Peyer's patch (tissue), 4 donors: ENCODE results near the gene NT5DC3. TPM values are rescaled to one million over a fixed set of nuclear protein-coding genes. Genes with fewer than 3 reads are reported as not detected.

Experiments
- DNase-seq, 3 donors: peaks; one replicate each; pipeline ENCODE4 v3.0.0-alpha.2; 2017 to 2019
- H3K27ac ChIP-seq, 4 donors: fragments of 200-600 bp; sonication (generic); one replicate each; pipeline ENCODE4 v1.5.1; 2016 to 2019
- H3K27me3 ChIP-seq, 2 donors: fragments of 200-600 bp; sonication (generic); one replicate each; pipeline ENCODE4 v1.5.1; 2019
- H3K36me3 ChIP-seq, 3 donors: fragments of 200-600 bp; sonication (generic); one replicate each; pipeline ENCODE4 v1.5.1; 2016 to 2019
- H3K4me1 ChIP-seq, 4 donors: fragments of 200-600 bp; sonication (generic); one replicate each; pipeline ENCODE4 v1.5.1; 2016 to 2019
- H3K4me3 ChIP-seq, 4 donors: fragments of 200-600 bp; sonication (generic); 1 replicate in 3 of 4; 2 replicates in 1 of 4; pipeline ENCODE4 v1.5.1; 2016 to 2019; ENCODE audit warnings: mild to moderate bottlenecking in 1 of 4
- H3K9me3 ChIP-seq, 4 donors: fragments of 200-600 bp; sonication (generic); one replicate each; pipeline ENCODE4 v1.5.1; 2016 to 2019; ENCODE audit warnings: mild to moderate bottlenecking in 1 of 4
- CTCF ChIP-seq, 6 experiments: fragments of 450-650 bp in 4 of 6; fragments of 200-600 bp in 2 of 6; sonication (generic) in 1 of 6; IDR thresholded peaks; one replicate each; pipeline ENCODE4 v1.5.1; 2017 to 2019; ENCODE audit warnings: antibody characterized with exemption in 6 of 6, mild to moderate bottlenecking in 3 of 6, moderate library complexity in 1 of 6
- POLR2A ChIP-seq, 2 donors: fragments of 450-650 bp; IDR thresholded peaks; one replicate each; pipeline ENCODE4 v1.5.1; 2017; ENCODE audit warnings: antibody characterized with exemption in 2 of 2, mild to moderate bottlenecking in 2 of 2, moderate library complexity in 2 of 2
- total RNA-seq, 4 donors: library from RNA; depleted of rRNA; stranded (reverse); fragments of >200 nt; gene quantifications; one replicate each; pipeline ENCODE4 v1.1.0, GENCODE V29; 2016

NT5DC3 gene
- total RNA-seq, 4 donors from 2014 or later, result 3.9 to 10.2 (median 7.4) TPM

- no peak overlapping the region for H3K27ac ChIP-seq
- no peak for DNase-seq
- TF ChIP-seq CTCF (IDR thresholded peaks at IDR 0.05) (no peak), POLR2A (IDR thresholded peaks at IDR 0.05) (no peak)
- no peak overlapping the region for H3K4me3 ChIP-seq
- no peaks in the 10 kb centered on the region for H3K27me3 ChIP-seq
- H3K4me1 ChIP-seq, result peaks cover 0 to 9% (median 0%) of the 10 kb centered on the region in 4 donors
- no peaks in the 10 kb centered on the region for H3K9me3 ChIP-seq
- H3K36me3 ChIP-seq, result no peaks in the 10 kb centered on the region
Observed at GRCh38 chr12:103743788-103744187, 97.2 kb downstream of the NT5DC3 start.

- peak overlapping the region in 2 of 4 donors; percentile 24 to 77 for H3K27ac ChIP-seq
- peak in 2 of 3 donors; percentile 59 to 72 for DNase-seq
- no peak overlapping the region for H3K4me3 ChIP-seq
- H3K27me3 ChIP-seq, result no peaks in the 10 kb centered on the region
- no peaks in the 10 kb centered on the region for H3K9me3 ChIP-seq
- no peak for TF ChIP-seq CTCF (IDR thresholded peaks at IDR 0.05)
- no peak for TF ChIP-seq POLR2A (IDR thresholded peaks at IDR 0.05)
- H3K4me1 ChIP-seq, result peaks cover 0 to 9% (median 0%) of the 10 kb centered on the region in 4 donors
- no peaks in the 10 kb centered on the region for H3K36me3 ChIP-seq
Observed at GRCh38 chr12:103742349-103742932, 98.6 kb downstream of the NT5DC3 start.

- H3K27ac ChIP-seq, result no peak overlapping the region
- no peak for TF ChIP-seq POLR2A (IDR thresholded peaks at IDR 0.05)
- no peak for TF ChIP-seq CTCF (IDR thresholded peaks at IDR 0.05)
- no peaks in the 10 kb centered on the region for H3K27me3 ChIP-seq
- H3K36me3 ChIP-seq, result no peaks in the 10 kb centered on the region
- DNase-seq, result no peak
- H3K4me1 ChIP-seq, result peaks cover 0 to 9% (median 0%) of the 10 kb centered on the region in 4 donors
- no peak overlapping the region for H3K4me3 ChIP-seq
- no peaks in the 10 kb centered on the region for H3K9me3 ChIP-seq
Observed at GRCh38 chr12:103737881-103738280, 103.2 kb downstream of the NT5DC3 start.

- Histone ChIP-seq H3K9me3 (no peaks in the 10 kb centered on the region), H3K4me1 (no peaks in the 10 kb centered on the region), H3K36me3 (no peaks in the 10 kb centered on the region), H3K27ac (no peak overlapping the region), H3K4me3 (no peak overlapping the region), H3K27me3 (no peaks in the 10 kb centered on the region)
- no peak for DNase-seq
- TF ChIP-seq CTCF (IDR thresholded peaks at IDR 0.05) (no peak), POLR2A (IDR thresholded peaks at IDR 0.05) (no peak)
Observed at GRCh38 chr12:103736572-103736971, 104.5 kb downstream of the NT5DC3 start.

- Histone ChIP-seq H3K27me3 (no peaks in the 10 kb centered on the region), H3K36me3 (no peaks in the 10 kb centered on the region), H3K4me1 (no peaks in the 10 kb centered on the region), H3K4me3 (no peak overlapping the region), H3K9me3 (no peaks in the 10 kb centered on the region), H3K27ac (no peak overlapping the region)
- DNase-seq, result no peak
- TF ChIP-seq CTCF (IDR thresholded peaks at IDR 0.05), result no peak
- no peak for TF ChIP-seq POLR2A (IDR thresholded peaks at IDR 0.05)
Observed at GRCh38 chr12:103735291-103735690, 105.7 kb downstream of the NT5DC3 start.

- no peaks in the 10 kb centered on the region for H3K27me3 ChIP-seq
- H3K27ac ChIP-seq, result no peak overlapping the region
- H3K36me3 ChIP-seq, result no peaks in the 10 kb centered on the region
- no peaks in the 10 kb centered on the region for H3K4me1 ChIP-seq
- H3K4me3 ChIP-seq, result no peak overlapping the region
- no peak for DNase-seq
- TF ChIP-seq CTCF (IDR thresholded peaks at IDR 0.05) (no peak), POLR2A (IDR thresholded peaks at IDR 0.05) (no peak)
- H3K9me3 ChIP-seq, result no peaks in the 10 kb centered on the region
Observed at GRCh38 chr12:103734863-103735262, 106.2 kb downstream of the NT5DC3 start.
